Liver (tissue), 2 donors: Measurements from ENCODE around the gene OPTC.

Experiments
- CTCF ChIP-seq: fragments of 150-350 bp; IDR thresholded peaks from 2 replicates; pipeline ENCODE4 v1.5.1; 2017; ENCODE audit warnings: improper control_type of control experiment, low read depth, low read length; ENCODE audit not compliant: missing input control
- MAX ChIP-seq: IDR thresholded peaks from 2 replicates; pipeline ENCODE4 v1.6.1; 2016; ENCODE audit warnings: antibody characterized with exemption
- donor health status: healthy.

- TF ChIP-seq CTCF (no peak), MAX (no peak)
These were observed 31.7 kb downstream of the OPTC start for GRCh38 chr1:203525685-203526084.
